ENCODE data around the gene PTPN7.

PTPN7 gene

DNA sequence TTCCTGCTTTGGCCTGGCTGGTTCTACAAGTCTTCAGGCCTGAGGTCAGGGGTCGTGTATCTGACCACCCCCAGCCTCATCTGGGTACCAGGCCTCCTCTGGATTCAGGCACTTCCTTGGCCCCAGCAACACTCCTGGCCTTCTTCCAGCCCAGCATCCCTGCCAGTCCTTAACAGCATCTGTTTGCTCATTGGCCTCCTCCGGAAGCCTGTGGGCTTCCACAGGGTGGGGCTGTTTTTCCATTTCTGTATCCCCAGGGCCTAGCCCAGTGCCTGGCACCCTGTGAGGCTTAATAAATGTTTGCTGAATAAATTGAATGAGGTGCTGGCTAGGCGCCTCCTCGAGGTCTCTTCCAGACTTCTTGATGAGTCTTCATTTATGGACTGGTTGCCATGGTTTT, 59.2 kb downstream of the PTPN7 start:
- TF ChIP-seq EZH2 (optimal IDR thresholded peaks at IDR 0.05; ENCODE audit: low read depth, low read length) (no peak), EZH2phosphoT487 (IDR thresholded peaks at IDR 0.05; ENCODE audit: low read length) (no peak)
- TF ChIP-seq, protein P1, sequence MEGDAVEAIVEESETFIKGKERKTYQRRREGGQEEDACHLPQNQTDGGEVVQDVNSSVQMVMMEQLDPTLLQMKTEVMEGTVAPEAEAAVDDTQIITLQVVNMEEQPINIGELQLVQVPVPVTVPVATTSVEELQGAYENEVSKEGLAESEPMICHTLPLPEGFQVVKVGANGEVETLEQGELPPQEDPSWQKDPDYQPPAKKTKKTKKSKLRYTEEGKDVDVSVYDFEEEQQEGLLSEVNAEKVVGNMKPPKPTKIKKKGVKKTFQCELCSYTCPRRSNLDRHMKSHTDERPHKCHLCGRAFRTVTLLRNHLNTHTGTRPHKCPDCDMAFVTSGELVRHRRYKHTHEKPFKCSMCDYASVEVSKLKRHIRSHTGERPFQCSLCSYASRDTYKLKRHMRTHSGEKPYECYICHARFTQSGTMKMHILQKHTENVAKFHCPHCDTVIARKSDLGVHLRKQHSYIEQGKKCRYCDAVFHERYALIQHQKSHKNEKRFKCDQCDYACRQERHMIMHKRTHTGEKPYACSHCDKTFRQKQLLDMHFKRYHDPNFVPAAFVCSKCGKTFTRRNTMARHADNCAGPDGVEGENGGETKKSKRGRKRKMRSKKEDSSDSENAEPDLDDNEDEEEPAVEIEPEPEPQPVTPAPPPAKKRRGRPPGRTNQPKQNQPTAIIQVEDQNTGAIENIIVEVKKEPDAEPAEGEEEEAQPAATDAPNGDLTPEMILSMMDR (IDR thresholded peaks at IDR 0.05; ENCODE audit: low read length), result no peak
- Histone ChIP-seq H3K27me3 (replicated peaks; ENCODE audit: insufficient read depth, low read length) (no peaks in the 10 kb centered on the region), H3K9ac (ENCODE audit: low read length) (no peak overlapping the region), H2AFZ (ENCODE audit: low read length) (no peak overlapping the region), H3K79me2 (ENCODE audit: low read length) (no peaks in the 10 kb centered on the region), H3K27ac (ENCODE audit: low read length) (no peak overlapping the region), H3K9me2 (replicated peaks; ENCODE audit: insufficient read depth, low read length) (no peaks in the 10 kb centered on the region), H3K4me3 (ENCODE audit: low read length) (no peak overlapping the region), H4K20me1 (ENCODE audit: insufficient read depth, low read length) (no peaks in the 10 kb centered on the region), H3K4me2 (ENCODE audit: low read depth, low read length) (no peak overlapping the region), H3K36me3 (replicated peaks; ENCODE audit: insufficient read depth, low read length) (no peaks in the 10 kb centered on the region), H3K9me3 (replicated peaks; ENCODE audit: insufficient read depth, low read length) (no peaks in the 10 kb centered on the region), H3F3A (ENCODE audit: insufficient read depth, low read length) (no peaks in the 10 kb centered on the region), H3K4me1 (ENCODE audit: low read length) (peaks cover 6% of the 10 kb centered on the region)
- no peak for DNase-seq

All from MM.1S (cell line).